Ishikawa (cell line): Measurements from ENCODE around the gene INPP4B.

Experiments used
- CEBPB ChIP-seq: IDR thresholded peaks from 2 replicates; pipeline ENCODE4 v1.6.1; 2012
- EGR1 ChIP-seq: IDR thresholded peaks from 2 replicates; pipeline ENCODE4 v1.6.1; 2012
- EP300 ChIP-seq: IDR thresholded peaks from 2 replicates; pipeline ENCODE4 v1.6.1; 2012; ENCODE audit warnings: borderline replicate concordance
- FOXM1 ChIP-seq: IDR thresholded peaks from 2 replicates; pipeline ENCODE4 v1.6.1; 2012; ENCODE audit warnings: low read depth, borderline replicate concordance
- RAD21 ChIP-seq: IDR thresholded peaks from 2 replicates; pipeline ENCODE4 v1.6.1; 2012; ENCODE audit warnings: low read depth
- REST ChIP-seq: IDR thresholded peaks from 2 replicates; pipeline ENCODE4 v1.6.1; 2012; ENCODE audit warnings: low read depth, mild to moderate bottlenecking
- USF1 ChIP-seq: IDR thresholded peaks from 2 replicates; pipeline ENCODE4 v1.6.1; 2012
- ZBTB7A ChIP-seq: IDR thresholded peaks from 2 replicates; pipeline ENCODE4 v1.6.1; 2012; ENCODE audit warnings: low read depth

- TF ChIP-seq FOXM1 (peak; percentile 88), ZBTB7A (no peak), EGR1 (0 out of 2 replicates have a peak, but pooled peaks have one; percentile 4), USF1 (no peak), REST (no peak), EP300 (peak; percentile 92), RAD21 (no peak), CEBPB (no peak)
These were observed 371.6 kb downstream of the INPP4B start for GRCh38 chr4:142474398-142475087.
